H1 (cell line): ENCODE results near the gene MOB2. TPM values are rescaled to one million over a fixed set of nuclear protein-coding genes. Genes with fewer than 3 reads are reported as not detected.

Experiments
- CHD7 ChIP-seq: fragments of 300-600 bp; sonication (generic); IDR thresholded peaks from 2 replicates; pipeline ENCODE4 v1.7.1; 2012; ENCODE audit warnings: low read length, moderate library complexity, mild to moderate bottlenecking, inconsistent platforms; ENCODE audit not compliant: insufficient replicate concordance
- POU5F1 ChIP-seq: IDR thresholded peaks from 2 replicates; pipeline ENCODE4 v1.6.1; 2011; ENCODE audit warnings: low read depth, mild to moderate bottlenecking, low read length, moderate library complexity
- polyA plus RNA-seq, 7 experiments: library from polyadenylated mRNA; depleted of rRNA in 3 of 7; stranded (reverse) in 5 of 7; unstranded in 2 of 7; fragments of >200 nt in 5 of 7; fragments of 200-250 nt in 2 of 7; gene quantifications; 1 replicate in 5 of 7; 2 replicates in 1 of 7; 4 replicates in 1 of 7; pipeline versions ENCODE4 v1.2.1 to v1.2.3, GENCODE V29; 2011 to 2013; ENCODE audit warnings: missing spikeins in 2 of 7, mixed read lengths in 2 of 7
- total RNA-seq: library from RNA; stranded (reverse); fragmentation: NEBNext Ultra II Directional; extraction: Animal tissue kit (Norgen Biotek cat#: 25700); gene quantifications from 2 replicates; pipeline ENCODE4 v1.2.1, GENCODE V29; 2021

Gene MOB2
- total and polyA plus RNA-seq, 2 of the 8 experiments (the other 6 are each of a cell fraction or from before 2014, with no cell fraction given) = 18.6 to 28.2 TPM

- TF ChIP-seq CHD7 = no peak
- TF ChIP-seq POU5F1 = no peak
Observed at GRCh38 chr11:1508986-1509385, 22.4 kb upstream of the MOB2 start (continued).
